Glomerular visceral epithelial cell (primary cell): ENCODE measurements around the gene ARF1.

Source experiments
- DNase-seq: peaks from one replicate; pipeline ENCODE4 v3.0.0-alpha.2; 2016; ENCODE audit errors: extremely low spot score

The ARF1 gene

GRCh38 chr1:228070851-228071250 is 11.7 kb upstream of the ARF1 start:
- no peak for DNase-seq

GRCh38 chr1:228071839-228072657 is 10.5 kb upstream of the ARF1 start:
- no peak for DNase-seq

- DNase-seq: no peak
Observed at GRCh38 chr1:228072658-228073043, 9.9 kb upstream of the ARF1 start.

GRCh38 chr1:228073061-228073856 is 9.2 kb upstream of the ARF1 start:
- DNase-seq: no peak

GRCh38 chr1:228073857-228074545 is 8.5 kb upstream of the ARF1 start:
- no peak for DNase-seq

- no peak for DNase-seq
Observed at GRCh38 chr1:228074954-228075730, 7.4 kb upstream of the ARF1 start.

DNA sequence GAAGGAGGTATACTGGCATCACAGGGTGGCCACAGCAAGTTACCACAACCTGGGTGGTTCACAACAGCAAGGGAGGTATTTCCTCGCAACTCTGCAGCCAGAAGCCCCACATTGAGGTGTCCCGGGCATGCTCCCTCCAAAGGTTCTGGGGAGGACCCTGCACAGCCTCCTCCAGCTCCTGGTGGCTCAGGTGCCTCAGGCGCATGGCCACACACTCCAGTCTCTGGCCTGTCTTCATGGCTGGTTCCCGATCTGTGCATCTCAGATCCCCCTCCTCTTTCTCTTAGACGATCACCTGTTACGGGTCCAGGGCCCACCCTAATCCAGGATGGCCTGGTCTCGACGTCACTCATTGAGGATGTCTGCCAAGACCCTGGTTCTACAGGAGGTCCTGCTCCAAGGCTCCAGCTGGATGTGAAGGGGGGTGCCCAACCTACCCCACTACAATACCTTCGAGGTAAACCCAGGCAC is 6.7 kb upstream of the ARF1 start:
- DNase-seq: no peak

DNA sequence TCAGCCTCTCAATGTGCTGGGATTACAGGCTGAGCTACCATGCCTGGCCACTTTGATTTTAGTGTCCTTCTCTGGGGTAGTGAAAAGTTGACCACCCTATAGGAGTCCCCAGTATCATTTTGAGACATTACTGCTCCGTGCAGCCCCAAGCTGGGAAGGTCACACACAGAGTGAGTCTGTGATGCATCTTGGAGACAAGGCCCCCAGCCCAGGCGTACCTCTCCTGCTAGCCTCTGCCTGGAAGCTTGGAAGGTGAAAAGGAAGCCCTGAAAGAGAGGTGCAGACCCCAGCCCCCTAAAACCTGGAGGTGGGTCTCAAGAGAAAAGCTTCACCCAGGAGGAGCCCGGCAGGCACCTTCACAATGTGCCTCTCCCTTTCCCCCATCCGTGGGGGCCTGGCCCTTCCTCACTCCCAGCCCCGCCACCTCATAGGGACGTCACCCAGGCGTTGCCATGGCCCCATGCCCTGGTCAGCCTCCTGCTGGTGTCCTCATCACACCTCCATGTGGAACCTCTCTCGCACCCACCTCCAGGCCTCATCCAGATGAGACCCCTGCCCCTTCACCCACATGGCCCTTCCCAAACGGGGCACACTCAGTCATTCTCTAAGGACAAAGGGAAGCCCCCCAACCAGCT is 5.6 kb upstream of the ARF1 start:
- DNase-seq: no peak

DNA sequence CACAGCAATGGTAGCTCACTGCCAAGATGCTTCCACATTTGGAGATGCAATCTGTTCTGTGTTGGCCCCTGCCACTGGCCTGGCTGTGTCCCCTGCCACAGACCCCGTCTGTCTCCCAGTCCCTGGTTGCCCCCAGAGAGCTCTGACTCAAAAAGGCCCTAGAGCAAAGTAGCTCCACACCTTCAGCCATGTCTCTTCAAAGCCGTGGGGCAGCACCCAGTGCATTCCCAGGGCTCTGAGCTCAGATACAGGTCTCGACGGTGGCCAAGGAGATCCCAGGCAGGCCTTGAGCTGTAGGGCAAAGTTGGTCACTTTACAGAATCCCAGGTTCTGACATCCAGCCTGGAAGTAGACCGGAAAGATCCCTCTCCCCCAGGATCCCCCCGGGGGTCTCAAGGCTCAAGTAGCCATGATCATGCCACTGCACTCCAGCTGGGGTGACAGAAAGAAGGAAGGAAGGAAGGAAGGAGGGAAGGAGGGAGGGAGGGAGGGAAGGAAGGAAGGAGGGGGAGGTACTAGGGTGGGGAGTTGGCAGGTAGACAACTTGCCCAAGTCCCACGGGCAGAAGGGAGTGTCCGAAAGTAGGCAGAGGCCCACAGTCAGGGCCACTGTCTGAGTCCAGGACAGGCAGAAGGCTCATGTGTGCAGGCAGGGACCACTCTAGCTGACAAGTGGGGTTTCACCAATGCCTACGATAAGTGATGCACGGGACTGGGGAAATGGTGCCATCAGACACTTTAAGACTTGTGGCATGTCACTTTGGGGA is 4.8 kb upstream of the ARF1 start:
- DNase-seq: no peak

DNA sequence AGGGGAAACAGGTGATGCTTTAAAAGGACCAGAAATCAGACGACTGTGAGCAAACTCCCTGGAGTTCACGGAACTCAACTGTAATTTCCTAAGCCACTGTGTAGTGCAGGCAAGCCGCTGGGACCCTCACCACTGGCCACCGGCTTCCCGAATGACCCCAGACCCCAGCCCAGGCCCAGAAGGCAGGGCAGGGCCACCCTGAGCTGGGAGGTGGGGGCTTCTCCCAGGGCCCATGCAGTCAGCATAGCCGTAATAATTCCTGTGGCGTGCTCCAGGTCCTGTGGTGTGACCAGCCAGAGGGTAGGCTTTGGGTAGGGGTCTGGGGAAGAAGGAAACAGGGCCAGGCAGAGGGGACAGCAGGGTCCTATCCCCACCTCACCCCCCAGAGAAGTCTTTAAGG is 3.5 kb upstream of the ARF1 start:
- DNase-seq: no peak

DNA sequence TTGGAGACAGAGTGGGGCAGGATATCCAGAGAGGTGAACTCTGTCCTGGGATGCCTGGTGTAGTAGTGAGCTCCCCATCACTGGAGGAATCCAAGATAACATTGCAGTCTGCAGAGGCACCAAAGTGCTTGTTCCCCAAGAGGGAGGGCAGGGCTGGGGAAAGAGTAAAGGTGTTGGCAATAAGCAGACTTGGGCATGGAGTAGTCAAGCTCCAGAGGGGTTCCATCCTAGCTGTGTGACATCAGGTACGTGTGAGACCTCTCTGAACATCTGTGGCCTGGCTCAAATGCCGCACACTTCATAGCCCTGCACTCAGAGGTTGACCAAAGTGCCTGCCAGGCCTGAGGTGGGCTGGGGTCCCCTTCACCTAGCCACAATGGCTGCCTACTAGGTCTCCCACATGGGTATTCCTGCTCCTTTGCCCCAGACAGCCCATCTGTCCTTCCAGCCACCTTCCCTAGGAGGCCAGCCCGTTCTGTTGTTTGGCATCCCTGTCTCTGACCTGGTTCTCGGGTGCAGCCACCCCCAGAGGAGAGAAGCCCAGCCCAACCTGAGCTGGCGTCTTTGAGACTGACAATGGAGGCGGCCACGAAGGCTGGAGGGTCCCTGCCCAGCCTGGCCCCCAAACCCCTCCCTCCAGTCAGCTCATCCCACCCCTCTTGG is 2.8 kb upstream of the ARF1 start:
- DNase-seq: no peak

GRCh38 chr1:228081144-228081543 is 1.4 kb upstream of the ARF1 start:
- no peak for DNase-seq

GRCh38 chr1:228081578-228082213 is 812 bp upstream of the ARF1 start:
- DNase-seq: peak; percentile 24

GRCh38 chr1:228082918-228083870 is 686 bp downstream of the ARF1 start:
- peak; percentile 33 for DNase-seq

- DNase-seq: peak; percentile 28
Observed at GRCh38 chr1:228083871-228084278, 1.4 kb downstream of the ARF1 start.

DNA sequence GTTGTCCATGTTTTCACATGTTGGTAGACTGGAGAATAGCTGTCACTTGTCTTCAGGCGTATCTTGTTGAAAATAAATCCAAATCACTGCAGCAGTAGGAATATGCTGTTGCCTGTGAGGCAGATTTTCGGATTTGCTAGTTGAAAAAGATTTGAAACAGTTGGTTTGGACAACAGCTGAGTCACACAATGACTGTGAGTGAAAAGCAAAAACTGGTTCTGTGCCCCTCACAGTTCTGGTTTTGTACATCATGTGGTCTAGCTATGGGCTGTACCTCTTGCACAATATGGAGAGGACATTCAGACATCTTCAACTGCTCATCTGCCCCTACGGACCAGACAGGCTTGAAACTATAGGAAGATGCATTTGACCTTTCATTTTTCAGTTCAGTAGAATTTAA is 1.8 kb downstream of the ARF1 start:
- peak; percentile 29 for DNase-seq

DNA sequence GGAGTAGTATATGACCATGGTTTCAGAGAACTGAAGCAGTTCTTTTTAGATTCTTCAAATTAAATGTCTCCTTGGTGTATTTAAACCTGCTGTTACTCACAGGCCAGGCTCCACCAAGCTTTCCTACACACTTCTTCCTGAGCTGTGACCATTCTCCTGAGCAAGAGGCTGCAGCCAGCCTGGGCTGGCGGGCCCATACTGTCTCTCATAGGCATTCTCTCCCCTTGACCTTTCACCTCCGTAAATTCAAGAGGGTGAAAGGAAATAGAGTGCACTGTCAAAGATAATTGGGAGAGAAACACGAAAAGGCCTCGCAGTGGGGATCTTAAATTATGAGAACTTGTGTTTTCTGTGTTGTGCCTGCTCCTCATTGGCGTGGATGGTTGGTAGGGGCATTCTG is 2.3 kb downstream of the ARF1 start:
- no peak for DNase-seq

DNA sequence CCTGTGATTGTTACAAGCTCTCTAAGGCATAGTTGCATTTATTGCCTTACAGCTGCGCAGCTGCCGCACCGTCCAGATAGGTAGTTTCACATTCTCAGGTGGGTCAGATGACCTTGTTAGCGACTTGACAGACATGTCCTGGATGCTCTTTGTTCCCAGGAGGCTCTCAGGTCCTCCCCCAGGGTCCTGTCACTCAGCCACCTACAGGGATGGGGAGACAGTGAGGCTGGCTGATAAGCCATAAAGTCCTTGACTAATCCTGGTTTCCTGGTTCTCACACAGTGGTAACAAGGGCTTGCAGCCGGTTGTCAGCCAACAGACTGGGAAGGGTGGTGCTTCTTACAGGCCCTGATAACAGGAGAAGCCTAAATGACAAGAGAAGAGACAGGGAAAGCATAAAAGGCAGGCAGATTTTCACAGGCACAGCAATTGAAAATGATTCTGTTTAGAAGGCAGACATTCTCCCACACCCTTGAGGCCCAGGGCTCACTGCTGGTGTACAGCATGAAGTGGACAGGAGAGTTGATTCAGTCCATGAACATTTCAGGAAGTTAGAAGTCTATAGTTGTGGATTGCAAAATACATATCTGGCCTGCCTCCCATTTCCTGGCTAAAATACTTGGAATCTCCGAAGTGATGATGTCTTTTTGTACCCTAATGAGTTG is 2.9 kb downstream of the ARF1 start:
- DNase-seq: peak; percentile 37
